Hepatocyte (in vitro differentiated cells): ENCODE data around the gene SHMT2. TPM values are rescaled to one million over a fixed set of nuclear protein-coding genes. Genes with fewer than 3 reads are reported as not detected.

Experiments used
- DNase-seq: peaks from one replicate; pipeline ENCODE4 v3.0.0-alpha.2; 2016; ENCODE audit warnings: low spot score
- H2AFZ ChIP-seq: fragments of 200-600 bp; sonication (generic); 2 replicates; pipeline ENCODE4 v1.6.0; 2016; ENCODE audit warnings: antibody characterized with exemption, mild to moderate bottlenecking
- H3K27ac ChIP-seq: fragments of 200-600 bp; sonication (generic); 2 replicates; pipeline ENCODE4 v1.5.1; 2016; ENCODE audit warnings: mild to moderate bottlenecking
- H3K27me3 ChIP-seq: fragments of 200-600 bp; sonication (generic); 2 replicates; pipeline ENCODE4 v1.6.1; 2016
- H3K36me3 ChIP-seq: fragments of 200-600 bp; sonication (generic); replicated peaks from 2 replicates; pipeline ENCODE4 v1.5.1; 2016; ENCODE audit warnings: low read depth; ENCODE audit not compliant: insufficient read depth
- H3K4me1 ChIP-seq: fragments of 200-600 bp; sonication (generic); 2 replicates; pipeline ENCODE4 v1.5.1; 2016; ENCODE audit warnings: mild to moderate bottlenecking, moderate library complexity; ENCODE audit not compliant: insufficient read depth
- H3K4me2 ChIP-seq: fragments of 200-600 bp; sonication (generic); 2 replicates; pipeline ENCODE4 v1.6.0; 2016
- H3K4me3 ChIP-seq: fragments of 200-600 bp; sonication (generic); 2 replicates; pipeline ENCODE4 v1.5.1; 2016; ENCODE audit warnings: mild to moderate bottlenecking
- H3K79me2 ChIP-seq: fragments of 200-600 bp; sonication (generic); 2 replicates; pipeline ENCODE4 v1.6.0; 2017; ENCODE audit warnings: mild to moderate bottlenecking
- H3K9me2 ChIP-seq: fragments of 200-600 bp; sonication (generic); replicated peaks from 2 replicates; pipeline ENCODE4 v1.6.0; 2017; ENCODE audit warnings: mild to moderate bottlenecking; ENCODE audit not compliant: insufficient read depth
- H3K9me3 ChIP-seq: fragments of 200-600 bp; sonication (generic); 2 replicates; pipeline ENCODE4 v1.5.1; 2016; ENCODE audit warnings: low read depth, mild to moderate bottlenecking
- H4K20me1 ChIP-seq: fragments of 200-600 bp; sonication (generic); 2 replicates; pipeline ENCODE4 v1.6.0; 2016; ENCODE audit warnings: mild to moderate bottlenecking; ENCODE audit not compliant: insufficient read depth, poor library complexity, severe bottlenecking
- EZH2 ChIP-seq: fragments of 200-600 bp; sonication (generic); IDR thresholded peaks from 2 replicates; pipeline ENCODE4 v1.6.1; 2016; ENCODE audit warnings: antibody characterized with exemption, mild to moderate bottlenecking, borderline replicate concordance
- EZH2phosphoT487 ChIP-seq: fragments of 200-600 bp; sonication (generic); IDR thresholded peaks from one replicate; pipeline ENCODE4 v1.6.1; 2018; ENCODE audit warnings: antibody characterized with exemption, mild to moderate bottlenecking, low read depth, moderate library complexity; ENCODE audit not compliant: unreplicated experiment, severe bottlenecking
- WGBS: methylation state at CpG from one replicate; pipeline ENCODE4 v1.1.6; 2016; ENCODE audit warnings: low lambda C conversion rate; ENCODE audit errors: missing lambda C conversion rate; 5-methylcytosine and 5-hydroxymethylcytosine counted together
- polyA plus RNA-seq: library from polyadenylated mRNA; unstranded; fragments of >200 nt; fragmentation: Nextera tagmentation; extraction: Ambion mirVana; gene quantifications from 2 replicates; pipeline ENCODE4 v1.2.1, GENCODE V29; 2016
- total RNA-seq: library from RNA; depleted of rRNA; stranded (reverse); fragments of >200 nt; gene quantifications from 2 replicates; pipeline ENCODE4 v1.2.3, GENCODE V29; 2014
- TF ChIP-seq, protein P1 (sequence below): fragments of 200-600 bp; sonication (generic); IDR thresholded peaks from 2 replicates; pipeline ENCODE4 v1.5.1; 2016; ENCODE audit warnings: antibody characterized with exemption, mild to moderate bottlenecking; ENCODE audit not compliant: poor library complexity

Gene SHMT2
- total and polyA plus RNA-seq, 2 experiments from 2014 or later, result 126 to 168 TPM

DNA sequence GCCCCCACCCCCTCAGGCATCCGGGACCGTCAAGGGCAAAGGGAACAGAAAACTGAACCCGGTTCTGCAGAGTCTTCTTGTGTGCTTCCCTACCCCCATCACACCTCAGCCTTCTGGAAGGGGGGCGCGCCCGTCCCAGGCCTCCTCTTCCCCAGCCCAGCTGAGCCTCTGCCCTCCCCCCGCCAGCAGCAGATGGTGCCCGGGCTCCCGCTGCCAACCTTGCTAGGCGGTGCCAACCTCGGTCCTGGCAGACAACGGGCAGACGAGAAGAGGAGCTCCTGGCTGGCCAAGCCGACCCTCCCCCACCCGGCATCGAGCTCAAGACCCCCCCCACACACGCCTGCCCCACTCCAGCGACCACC lies 12.8 kb downstream of the SHMT2 start:
- Histone ChIP-seq H3K27me3 (peaks cover 56% of the 10 kb centered on the region), H3K27ac (no peak overlapping the region), H3K9me3 (no peaks in the 10 kb centered on the region), H3K4me1 (peaks cover 59% of the 10 kb centered on the region), H3K36me3 (no peaks in the 10 kb centered on the region), H3K4me3 (peak overlapping the region; percentile 71), H2AFZ (no peak overlapping the region), H4K20me1 (peaks cover 5% of the 10 kb centered on the region), H3K4me2 (peak overlapping the region; percentile 100), H3K79me2 (no peaks in the 10 kb centered on the region), H3K9me2 (no peaks in the 10 kb centered on the region)
- no peak for TF ChIP-seq EZH2phosphoT487
- TF ChIP-seq, protein P1, sequence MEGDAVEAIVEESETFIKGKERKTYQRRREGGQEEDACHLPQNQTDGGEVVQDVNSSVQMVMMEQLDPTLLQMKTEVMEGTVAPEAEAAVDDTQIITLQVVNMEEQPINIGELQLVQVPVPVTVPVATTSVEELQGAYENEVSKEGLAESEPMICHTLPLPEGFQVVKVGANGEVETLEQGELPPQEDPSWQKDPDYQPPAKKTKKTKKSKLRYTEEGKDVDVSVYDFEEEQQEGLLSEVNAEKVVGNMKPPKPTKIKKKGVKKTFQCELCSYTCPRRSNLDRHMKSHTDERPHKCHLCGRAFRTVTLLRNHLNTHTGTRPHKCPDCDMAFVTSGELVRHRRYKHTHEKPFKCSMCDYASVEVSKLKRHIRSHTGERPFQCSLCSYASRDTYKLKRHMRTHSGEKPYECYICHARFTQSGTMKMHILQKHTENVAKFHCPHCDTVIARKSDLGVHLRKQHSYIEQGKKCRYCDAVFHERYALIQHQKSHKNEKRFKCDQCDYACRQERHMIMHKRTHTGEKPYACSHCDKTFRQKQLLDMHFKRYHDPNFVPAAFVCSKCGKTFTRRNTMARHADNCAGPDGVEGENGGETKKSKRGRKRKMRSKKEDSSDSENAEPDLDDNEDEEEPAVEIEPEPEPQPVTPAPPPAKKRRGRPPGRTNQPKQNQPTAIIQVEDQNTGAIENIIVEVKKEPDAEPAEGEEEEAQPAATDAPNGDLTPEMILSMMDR, result no peak
- TF ChIP-seq EZH2, result no peak
- 7% methylated on average over 14 of the region's 18 CpGs for WGBS
- DNase-seq, result no peak

DNA sequence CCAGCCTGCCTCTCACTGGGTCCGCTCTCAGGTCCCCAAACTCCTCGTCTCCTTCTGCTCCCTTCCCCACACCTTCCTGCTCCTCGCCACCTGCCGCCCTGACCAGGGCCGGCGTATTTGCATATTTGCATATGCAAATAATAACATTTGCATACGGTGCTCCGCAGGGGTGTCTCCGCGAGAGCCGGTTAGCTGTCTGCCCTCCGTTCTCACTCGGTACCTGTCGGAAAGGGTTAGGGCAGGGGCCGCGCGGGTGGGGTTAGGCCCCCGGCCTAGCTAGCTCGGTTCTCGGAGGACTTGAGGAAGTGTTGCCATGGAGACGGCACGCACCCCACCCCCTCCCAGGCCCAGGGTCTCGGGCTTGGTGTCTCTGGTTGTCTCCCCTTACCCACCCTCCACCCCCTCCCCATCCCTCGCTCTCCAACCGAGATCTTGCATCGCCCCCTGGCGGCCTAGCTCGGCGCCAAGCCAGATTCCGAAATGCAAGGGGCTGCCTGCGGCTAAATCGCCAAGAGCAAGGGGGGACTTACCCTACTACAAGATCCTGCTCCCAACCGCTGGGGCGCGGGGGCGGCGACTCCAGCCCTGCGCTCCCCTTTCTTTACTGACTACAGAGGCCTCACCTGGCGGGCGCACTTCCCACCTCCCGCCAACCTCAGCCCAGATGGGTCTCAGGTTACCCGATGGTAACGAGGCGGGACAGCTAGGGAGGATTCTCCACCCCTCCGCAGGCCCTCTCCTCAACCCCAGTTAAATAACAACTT lies 13.4 kb downstream of the SHMT2 start:
- Histone ChIP-seq H2AFZ (peak overlapping the region; percentile 44), H3K9me3 (no peaks in the 10 kb centered on the region), H3K79me2 (no peaks in the 10 kb centered on the region), H3K4me2 (peak overlapping the region; percentile 100), H3K4me1 (peaks cover 56% of the 10 kb centered on the region), H4K20me1 (peaks cover 5% of the 10 kb centered on the region), H3K36me3 (no peaks in the 10 kb centered on the region), H3K4me3 (peak overlapping the region; percentile 71), H3K27me3 (peaks cover 50% of the 10 kb centered on the region), H3K9me2 (no peaks in the 10 kb centered on the region), H3K27ac (no peak overlapping the region)
- WGBS, result 2% methylated on average over 36 of the region's 45 CpGs
- no peak for TF ChIP-seq EZH2phosphoT487
- TF ChIP-seq, protein P1, result peak; percentile 82
- TF ChIP-seq EZH2, result peak; percentile 67
- peak; percentile 82 for DNase-seq

GRCh38 chr12:57243521-57244311 lies 14.2 kb downstream of the SHMT2 start:
- TF ChIP-seq EZH2, result no peak
- TF ChIP-seq, protein P1, result peak; percentile 93
- Histone ChIP-seq H3K9me3 (no peaks in the 10 kb centered on the region), H3K36me3 (no peaks in the 10 kb centered on the region), H2AFZ (peak overlapping the region; percentile 44), H3K9me2 (no peaks in the 10 kb centered on the region), H3K27ac (no peak overlapping the region), H3K79me2 (no peaks in the 10 kb centered on the region), H3K4me3 (peak overlapping the region; percentile 71), H3K4me2 (peak overlapping the region; percentile 100), H4K20me1 (peaks cover 5% of the 10 kb centered on the region), H3K4me1 (peaks cover 48% of the 10 kb centered on the region), H3K27me3 (peaks cover 42% of the 10 kb centered on the region)
- WGBS, result 21% methylated on average over 39 of the region's 41 CpGs
- DNase-seq, result peak; percentile 88
